Vagina (tissue), 2 donors: ENCODE results near the gene KCNH3. TPM values are rescaled to one million over a fixed set of nuclear protein-coding genes. Genes with fewer than 3 reads are reported as not detected.

ENCODE experiments used
- DNase-seq, 2 donors: peaks; one replicate each; pipeline ENCODE4 v3.0.0-alpha.2; 2017; ENCODE audit errors: extremely low spot score in 2 of 2
- H3K27ac ChIP-seq: fragments of 200-600 bp; sonication (generic); one replicate; pipeline ENCODE4 v1.5.1; 2019
- H3K27me3 ChIP-seq: fragments of 200-600 bp; sonication (generic); one replicate; pipeline ENCODE4 v1.5.1; 2019
- H3K36me3 ChIP-seq, 2 donors: fragments of 200-600 bp; sonication (generic); one replicate each; pipeline ENCODE4 v1.5.1; 2017 to 2019
- H3K4me1 ChIP-seq: fragments of 200-600 bp; sonication (generic); one replicate; pipeline ENCODE4 v1.5.1; 2019
- H3K4me3 ChIP-seq, 2 donors: fragments of 200-600 bp; sonication (generic); 1 replicate in 1 of 2; 2 replicates in 1 of 2; pipeline ENCODE4 v1.5.1; 2016 to 2019
- H3K9me3 ChIP-seq: fragments of 200-600 bp; sonication (generic); one replicate; pipeline ENCODE4 v1.5.1; 2019
- CTCF ChIP-seq, 3 experiments: fragments of 450-650 bp in 2 of 3; fragments of 200-600 bp in 1 of 3; sonication (generic) in 1 of 3; IDR thresholded peaks; one replicate each; pipeline ENCODE4 v1.5.1; 2017 to 2019; ENCODE audit warnings: antibody characterized with exemption in 3 of 3, mild to moderate bottlenecking in 2 of 3, moderate library complexity in 2 of 3
- POLR2A ChIP-seq, 2 donors: fragments of 450-650 bp; IDR thresholded peaks; one replicate each; pipeline ENCODE4 v1.6.1; 2017; ENCODE audit warnings: antibody characterized with exemption in 2 of 2, mild to moderate bottlenecking in 2 of 2, moderate library complexity in 2 of 2
- POLR2AphosphoS5 ChIP-seq, 2 donors: sonication (generic); formaldehyde crosslinking; IDR thresholded peaks; one replicate each; pipeline ENCODE4 v1.9.0; 2017; ENCODE audit warnings: antibody characterized with exemption in 2 of 2, mild to moderate bottlenecking in 2 of 2, low read depth in 1 of 2; ENCODE audit not compliant: insufficient read depth in 1 of 2
- intact Hi-C: fragments of 100-400 bp; cut with DNase I; formaldehyde crosslinking; loops from one replicate; pipeline ENCODE4 v1.15.1; 2023
- total RNA-seq: library from RNA; depleted of rRNA; stranded (reverse); fragments of >200 nt; gene quantifications from one replicate; pipeline ENCODE4 v1.2.3, GENCODE V29; 2016

KCNH3 gene
- total RNA-seq, 1 donor from 2014 or later = not detected

DNA sequence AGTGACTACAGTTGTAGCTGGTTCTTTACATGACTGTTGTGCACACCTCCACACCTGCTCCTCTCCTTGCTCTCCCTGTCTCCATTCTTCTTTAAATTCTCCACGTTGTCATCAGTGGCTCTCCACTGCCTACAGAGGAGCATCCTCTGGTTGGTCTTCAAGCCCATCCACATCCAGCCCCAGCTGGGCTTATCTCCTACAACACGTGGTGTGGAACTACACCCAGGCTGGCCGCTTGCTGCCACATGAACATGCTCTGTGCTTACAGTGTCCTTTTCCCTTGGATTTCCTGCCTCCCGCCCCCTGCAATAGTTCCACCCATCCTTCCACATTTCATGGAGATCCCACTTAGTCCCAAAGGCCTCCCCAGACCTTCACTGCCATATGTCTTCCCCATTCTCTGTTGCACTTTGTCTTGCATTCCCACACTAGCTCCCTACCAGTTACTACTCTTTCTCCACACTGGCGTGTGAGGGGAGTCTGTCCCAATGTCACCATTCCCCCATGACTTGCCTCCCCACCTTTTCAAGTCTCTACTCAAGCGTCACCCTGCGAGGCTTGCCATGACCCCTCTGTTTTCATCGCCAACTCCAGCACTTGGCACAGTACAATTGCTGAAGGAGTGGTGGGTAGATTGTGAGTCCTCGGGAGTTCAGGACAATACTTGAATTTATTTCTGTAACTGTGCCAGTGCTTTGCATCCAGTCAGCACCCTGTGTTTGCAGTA is 38.9 kb downstream of the KCNH3 start:
- no peak overlapping the region for H3K27ac ChIP-seq
- DNase-seq = no peak
- intact Hi-C loops = no loop called here
- H3K4me1 ChIP-seq = peaks cover 11% of the 10 kb centered on the region
- no peaks in the 10 kb centered on the region for H3K27me3 ChIP-seq
- H3K9me3 ChIP-seq = no peaks in the 10 kb centered on the region
- H3K4me3 ChIP-seq = no peak overlapping the region
- H3K36me3 ChIP-seq = no peaks in the 10 kb centered on the region
- no peak for TF ChIP-seq POLR2AphosphoS5 (IDR thresholded peaks at IDR 0.05; ENCODE audit: insufficient read depth in 1 of 2, low read depth in 1 of 2)
- TF ChIP-seq POLR2A (IDR thresholded peaks at IDR 0.05) = no peak
- no peak for TF ChIP-seq CTCF (IDR thresholded peaks at IDR 0.05)

- Histone ChIP-seq H3K36me3 (no peaks in the 10 kb centered on the region), H3K27ac (no peak overlapping the region), H3K27me3 (no peaks in the 10 kb centered on the region), H3K4me1 (peaks cover 20% of the 10 kb centered on the region), H3K4me3 (no peak overlapping the region), H3K9me3 (no peaks in the 10 kb centered on the region)
- intact Hi-C loops = no loop called here
- DNase-seq = no peak
- TF ChIP-seq POLR2AphosphoS5 (IDR thresholded peaks at IDR 0.05; ENCODE audit: insufficient read depth in 1 of 2, low read depth in 1 of 2) (no peak), CTCF (IDR thresholded peaks at IDR 0.05) (no peak)
These were observed 39.8 kb downstream of the KCNH3 start for GRCh38 chr12:49578471-49579112.

GRCh38 chr12:49580572-49581535 is 42.0 kb downstream of the KCNH3 start:
- Histone ChIP-seq H3K27ac (no peak overlapping the region), H3K4me3 (no peak overlapping the region), H3K36me3 (no peaks in the 10 kb centered on the region), H3K4me1 (peaks cover 23% of the 10 kb centered on the region), H3K9me3 (no peaks in the 10 kb centered on the region), H3K27me3 (no peaks in the 10 kb centered on the region)
- intact Hi-C loops = no loop called here
- TF ChIP-seq POLR2AphosphoS5 (IDR thresholded peaks at IDR 0.05; ENCODE audit: insufficient read depth in 1 of 2, low read depth in 1 of 2) (no peak), POLR2A (IDR thresholded peaks at IDR 0.05) (no peak), CTCF (IDR thresholded peaks at IDR 0.05) (peak; percentile 43 to 70 (median 56))
- DNase-seq = no peak

DNA sequence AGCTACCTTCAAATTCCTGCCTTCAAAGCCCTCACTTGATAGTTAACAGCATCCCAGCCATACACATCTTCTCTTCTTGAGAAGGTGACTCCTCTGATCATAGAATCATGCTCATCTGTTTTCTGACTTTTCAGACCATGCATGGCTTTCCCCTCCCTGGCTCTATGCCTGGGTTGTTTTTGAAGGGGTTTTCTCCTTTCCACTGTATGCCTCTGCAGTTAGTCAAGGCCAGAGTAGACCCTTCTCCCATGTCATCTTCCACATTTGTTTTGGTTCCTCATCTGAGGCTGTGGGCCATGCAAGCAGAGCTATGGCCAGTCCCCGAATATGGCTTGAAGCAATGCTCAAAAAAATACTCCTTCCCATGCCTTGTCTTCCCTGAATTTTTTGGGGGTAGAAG is 43.4 kb downstream of the KCNH3 start:
- H3K27ac ChIP-seq = no peak overlapping the region
- no peaks in the 10 kb centered on the region for H3K27me3 ChIP-seq
- TF ChIP-seq POLR2AphosphoS5 (IDR thresholded peaks at IDR 0.05; ENCODE audit: insufficient read depth in 1 of 2, low read depth in 1 of 2) (no peak), POLR2A (IDR thresholded peaks at IDR 0.05) (no peak), CTCF (IDR thresholded peaks at IDR 0.05) (no peak)
- H3K4me3 ChIP-seq = no peak overlapping the region
- DNase-seq = no peak
- H3K4me1 ChIP-seq = peaks cover 23% of the 10 kb centered on the region
- H3K36me3 ChIP-seq = no peaks in the 10 kb centered on the region
- no peaks in the 10 kb centered on the region for H3K9me3 ChIP-seq
- intact Hi-C loops = no loop called here
